Retina (tissue), 1 donor: ENCODE results near the gene RAB27A.
"Not testable (repeated sequence)": the region's sequence is repeated elsewhere in the genome, so short reads cannot be mapped to it uniquely, and the experiment has no call there.

Experiments used
- DNase-seq: peaks from one replicate; pipeline ENCODE4 v3.0.0-alpha.2; 2016

Gene RAB27A

DNA sequence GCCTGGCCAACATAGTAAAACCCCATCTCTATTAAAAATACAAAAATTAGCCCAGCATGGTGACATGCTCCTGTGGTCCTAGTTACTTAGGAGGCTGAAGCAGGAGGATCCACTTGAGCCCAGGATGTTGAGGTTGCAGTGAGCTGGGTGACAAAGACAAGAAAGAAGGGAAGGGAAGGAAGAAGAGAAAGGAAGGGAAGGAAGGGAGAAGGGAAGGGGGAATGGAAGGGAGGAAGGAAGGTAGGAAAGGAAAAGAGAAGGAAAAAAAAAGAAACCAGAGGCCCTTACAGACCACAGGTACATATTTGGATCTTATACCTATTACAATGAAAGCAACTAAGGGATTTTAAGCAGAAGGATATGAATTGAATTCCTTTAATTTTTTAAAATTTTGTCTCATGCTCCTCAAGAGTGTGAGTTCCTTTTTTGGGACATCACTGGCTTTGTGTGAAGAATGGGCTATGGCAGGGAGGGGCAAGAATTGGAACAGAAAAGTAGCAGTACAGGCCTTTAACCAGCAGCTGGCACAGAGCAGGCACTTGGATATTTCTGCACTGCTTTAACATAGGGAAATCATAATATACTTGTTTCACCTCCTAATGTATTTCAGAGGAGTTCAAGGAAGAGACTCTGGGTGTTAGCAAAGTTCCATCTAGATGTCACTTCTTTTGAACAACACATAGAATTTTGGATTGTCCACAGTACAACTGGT is 7.9 kb downstream of the RAB27A start:
- no peak for DNase-seq

GRCh38 chr15:55280589-55280988 is 9.0 kb downstream of the RAB27A start:
- not testable (repeated sequence) for DNase-seq

GRCh38 chr15:55279746-55280351 is 9.8 kb downstream of the RAB27A start:
- no peak for DNase-seq

DNA sequence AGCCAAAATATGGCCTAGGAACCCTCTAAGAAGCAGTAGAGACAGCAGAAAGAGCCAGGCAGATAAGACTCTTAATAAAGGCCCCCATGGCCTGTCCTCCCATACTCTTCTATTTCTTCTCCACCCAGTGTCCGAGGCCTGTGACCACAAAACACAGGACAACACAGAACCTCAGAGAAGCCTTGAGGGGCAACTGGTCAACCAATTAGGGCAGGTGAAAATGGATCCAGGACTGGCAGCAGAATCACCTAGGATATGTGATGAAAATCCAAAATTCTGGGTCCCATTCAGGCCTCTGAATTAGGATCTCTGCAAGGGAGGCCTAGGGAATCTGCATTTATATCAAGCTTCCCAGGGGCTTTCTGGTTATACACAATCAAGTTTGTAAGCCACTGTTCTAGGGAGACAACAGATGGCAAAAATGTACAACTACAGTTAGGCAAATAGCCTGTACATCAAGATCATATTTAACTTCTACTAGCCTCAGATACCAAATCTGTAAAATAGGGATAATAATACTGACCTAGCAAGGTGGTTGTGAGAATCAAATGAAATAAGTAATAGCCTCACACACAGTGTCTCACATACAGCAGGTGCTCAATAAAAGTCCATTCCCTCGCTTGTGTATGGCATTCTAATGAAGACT is 10.4 kb downstream of the RAB27A start:
- no peak for DNase-seq

DNA sequence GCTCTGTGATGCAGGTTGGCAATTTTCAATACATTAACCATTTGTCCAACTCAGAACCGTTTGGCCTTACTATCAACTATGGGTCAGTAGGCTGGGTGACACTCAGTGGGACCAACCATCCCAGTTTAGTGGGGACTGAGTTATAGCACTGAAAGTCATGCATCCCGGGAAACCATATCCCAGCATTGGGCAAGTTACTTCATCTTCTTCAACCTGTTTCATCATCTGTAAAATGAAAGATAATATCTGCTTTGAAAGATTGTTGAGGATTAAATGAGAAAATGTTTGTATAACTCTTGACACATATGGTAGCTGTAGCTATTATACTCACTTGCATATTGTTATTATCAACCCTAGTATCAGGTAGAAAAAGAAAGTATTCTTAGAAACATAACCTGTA is 11.9 kb downstream of the RAB27A start:
- no peak for DNase-seq

DNA sequence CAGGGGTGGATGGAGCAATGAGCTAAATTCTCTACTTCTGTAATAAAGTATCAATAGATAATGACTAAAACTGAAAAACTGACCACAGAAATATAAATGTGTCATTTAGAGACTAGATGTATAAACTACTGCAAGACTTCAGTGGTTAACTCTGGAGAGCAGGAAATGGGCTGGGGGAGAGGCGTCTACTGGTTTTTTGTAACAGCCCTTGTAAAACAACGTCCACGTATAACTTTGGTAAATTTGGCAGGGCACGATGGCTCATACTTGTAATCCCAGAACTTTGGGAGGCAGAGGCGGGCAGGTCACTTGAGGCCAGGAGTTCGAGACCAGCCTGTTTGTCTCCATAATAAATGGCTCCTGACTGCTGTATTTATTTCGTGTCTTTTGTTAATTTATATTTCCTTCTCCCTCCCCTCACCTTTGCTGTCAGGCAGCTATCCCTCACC is 12.5 kb downstream of the RAB27A start:
- DNase-seq, result no peak

- DNase-seq, result no peak
Measured at GRCh38 chr15:55276324-55276723, 13.3 kb downstream of the RAB27A start.

- DNase-seq, result no peak
Measured at GRCh38 chr15:55270291-55270690, 19.3 kb downstream of the RAB27A start.

- no peak for DNase-seq
Measured at GRCh38 chr15:55268176-55268695, 21.4 kb downstream of the RAB27A start.

DNA sequence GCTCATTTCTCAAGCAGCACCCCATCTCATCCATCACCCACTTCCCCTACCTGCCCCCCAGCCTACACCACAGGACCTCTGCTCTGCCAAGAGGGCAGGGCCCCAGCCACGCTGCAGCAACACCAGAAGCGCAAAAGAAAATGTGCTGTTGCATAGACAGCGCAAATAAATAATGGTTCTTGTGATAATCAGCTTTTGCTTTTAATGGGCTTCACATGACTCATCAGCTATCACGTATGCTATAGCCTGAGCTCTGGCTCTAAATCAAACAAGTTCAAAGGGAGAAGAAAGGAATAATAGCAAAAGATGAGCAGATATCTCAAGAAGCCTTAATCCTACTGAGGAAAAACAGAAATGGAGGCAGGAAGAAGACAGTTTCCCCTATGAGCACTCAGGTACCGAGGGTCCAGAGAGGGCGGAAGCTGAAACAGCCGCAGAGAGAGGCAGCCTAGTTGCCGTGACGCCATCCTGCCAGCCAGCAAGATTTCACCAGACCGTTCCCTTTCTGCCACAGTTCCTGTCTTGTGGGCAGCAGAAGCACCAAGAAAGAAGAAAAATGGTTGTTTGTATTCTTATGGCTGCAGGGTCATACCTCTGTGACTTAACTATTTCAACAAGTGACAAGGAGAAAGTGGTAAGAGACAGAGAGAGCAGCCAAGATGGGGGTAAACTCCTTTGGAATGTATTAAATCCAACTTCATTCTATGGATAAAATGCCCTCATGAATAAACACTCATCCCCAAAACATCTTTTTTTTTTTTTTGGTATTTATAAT is 22.0 kb downstream of the RAB27A start:
- DNase-seq, result no peak

DNA sequence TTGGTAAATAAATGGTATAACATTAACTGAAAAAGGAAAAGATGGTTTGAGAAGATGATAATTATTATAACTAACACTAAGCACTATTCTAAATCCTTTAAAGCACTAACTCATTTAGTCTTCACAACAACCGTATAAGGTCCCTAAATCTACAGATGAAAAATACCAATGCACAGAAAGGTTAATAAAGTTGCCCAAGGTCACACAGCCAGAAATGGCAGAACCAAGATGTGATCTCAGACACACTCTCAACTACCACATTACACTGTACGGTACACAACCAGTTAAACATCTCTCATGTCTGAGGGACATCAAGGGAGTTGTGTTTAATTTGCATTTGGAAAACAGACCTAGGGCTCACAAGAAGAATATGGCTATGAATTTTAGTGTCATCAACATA is 23.1 kb downstream of the RAB27A start:
- DNase-seq, result no peak

GRCh38 chr15:55260562-55261131 is 29.0 kb downstream of the RAB27A start:
- no peak for DNase-seq

GRCh38 chr15:55257938-55258337 is 31.7 kb downstream of the RAB27A start:
- no peak for DNase-seq

- no peak for DNase-seq
Measured at GRCh38 chr15:55257012-55257670, 32.5 kb downstream of the RAB27A start.

DNA sequence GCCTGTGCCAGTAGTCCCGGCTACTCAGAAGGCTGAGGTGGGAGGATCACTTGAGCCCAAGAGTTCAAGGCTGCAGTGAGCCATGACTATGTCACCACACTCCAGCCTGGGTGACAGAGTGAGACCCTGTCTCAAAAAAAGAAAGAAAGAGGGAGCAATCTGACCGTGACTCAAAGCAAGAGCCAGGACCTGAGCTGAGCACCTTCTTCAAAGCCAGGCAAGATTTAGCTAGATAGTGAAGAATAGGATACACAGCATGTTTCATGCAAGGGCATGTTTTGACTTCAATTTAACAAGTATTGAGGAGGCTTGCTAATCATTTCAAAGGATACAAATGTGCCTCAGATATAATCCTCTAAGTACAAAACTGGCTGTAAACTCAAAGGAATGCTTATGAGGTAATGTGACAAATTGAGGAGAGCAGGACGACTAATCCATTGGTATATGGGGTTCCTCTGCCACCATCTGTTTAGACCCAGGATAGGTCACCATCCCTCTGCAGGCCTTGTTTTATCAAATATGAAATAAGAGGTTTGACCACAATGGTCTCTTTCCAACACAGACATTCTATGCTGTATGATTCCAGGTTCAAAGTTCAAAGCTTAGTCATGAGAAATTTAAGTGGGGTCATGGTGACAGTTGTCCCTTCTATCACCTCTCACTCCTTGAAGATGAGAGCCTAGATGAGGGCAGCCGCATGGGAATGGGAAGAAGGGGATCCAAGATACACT is 33.2 kb downstream of the RAB27A start:
- DNase-seq, result no peak

GRCh38 chr15:55255714-55256113 is 33.9 kb downstream of the RAB27A start:
- DNase-seq, result no peak

DNA sequence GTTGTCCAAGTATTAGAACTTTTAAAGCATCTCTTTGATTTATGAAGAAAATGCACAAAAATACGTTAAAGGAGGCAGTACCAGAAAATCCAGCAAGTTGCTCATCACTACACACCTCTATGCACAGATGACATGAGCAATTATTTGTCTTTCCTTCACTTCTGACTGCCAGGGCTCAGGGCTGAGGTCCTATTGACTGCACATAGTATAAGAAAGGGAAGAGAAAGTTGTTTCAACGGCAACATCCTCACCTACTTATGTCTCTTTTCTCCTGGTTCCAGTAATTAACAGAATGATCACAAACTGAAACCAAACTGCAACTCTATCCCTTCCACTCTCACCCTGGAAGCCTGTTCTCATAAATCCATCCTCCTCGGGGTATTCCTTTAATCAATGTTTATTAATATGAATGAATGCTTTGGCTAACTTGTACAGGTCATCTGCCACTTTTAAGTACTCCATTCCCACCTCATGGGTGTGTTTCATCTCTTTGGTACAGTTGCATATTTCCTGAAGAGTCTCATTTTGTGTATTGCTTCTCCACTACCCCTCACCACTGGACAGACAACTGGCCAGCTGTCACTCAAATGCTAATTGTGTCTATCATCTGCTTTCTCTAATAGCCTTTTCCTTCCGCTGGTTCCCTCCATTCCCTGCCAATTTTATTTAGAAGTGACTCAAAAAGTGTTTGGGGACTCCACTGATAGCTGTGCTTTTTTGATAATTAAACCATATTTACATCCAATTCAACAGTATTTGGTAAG is 34.5 kb downstream of the RAB27A start:
- DNase-seq, result no peak

DNA sequence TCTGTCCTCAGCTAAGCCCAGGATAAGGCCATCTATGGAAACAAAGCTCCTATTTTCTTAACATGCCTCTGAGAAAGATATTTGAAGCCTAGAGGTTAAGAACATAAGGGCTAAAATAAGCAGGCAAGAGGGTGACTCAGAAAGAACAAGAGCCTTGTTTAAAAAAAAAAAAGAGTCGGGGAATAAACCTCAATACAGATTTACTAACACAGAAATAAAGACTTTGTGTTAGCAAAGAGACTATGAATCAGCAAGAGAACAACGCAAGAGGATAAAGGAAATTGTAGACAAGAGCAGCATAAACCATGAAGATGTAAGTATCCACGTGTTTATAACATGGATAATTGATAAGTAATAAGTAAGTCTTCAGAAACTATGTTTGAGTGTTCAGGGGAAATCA is 36.0 kb downstream of the RAB27A start:
- DNase-seq, result no peak

DNA sequence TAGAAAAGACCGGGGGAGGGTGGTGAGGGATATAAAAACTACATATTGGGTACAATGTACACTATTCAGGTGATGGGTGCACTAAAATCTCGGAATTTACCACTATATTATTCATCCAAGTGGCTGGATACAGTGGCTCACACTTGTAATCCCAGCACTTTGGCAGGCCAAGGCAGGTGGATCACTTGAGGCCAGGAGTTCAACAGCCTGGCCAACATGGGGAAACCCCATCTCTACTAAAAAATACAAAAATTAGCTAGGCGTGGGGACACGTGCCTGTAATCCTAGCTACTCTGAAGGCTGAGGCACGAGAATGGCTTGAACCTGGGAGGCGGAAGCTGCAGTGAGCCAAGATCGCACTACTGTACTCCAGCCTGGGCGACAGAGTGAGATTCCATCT is 37.4 kb downstream of the RAB27A start:
- DNase-seq, result not testable (repeated sequence)

DNA sequence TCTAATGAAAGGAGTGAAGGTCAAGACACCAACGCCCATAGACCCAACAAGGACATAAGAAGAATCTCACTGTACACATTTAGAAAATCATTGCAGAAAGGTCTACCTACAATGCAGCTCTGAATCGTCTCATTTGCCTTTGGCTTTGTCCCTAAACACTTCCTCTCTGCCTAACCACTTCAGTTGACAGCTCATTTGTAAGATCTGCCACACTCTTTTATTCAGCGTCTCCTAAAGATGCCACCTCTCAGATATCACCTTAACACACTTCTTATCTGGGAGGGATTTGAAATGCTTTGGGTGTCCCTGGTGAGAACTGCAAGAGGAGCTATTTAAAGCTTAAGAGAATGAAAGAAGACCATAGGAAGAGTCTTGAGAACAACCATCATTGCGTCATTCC is 38.7 kb downstream of the RAB27A start:
- DNase-seq, result no peak

GRCh38 chr15:55250392-55250791 is 39.2 kb downstream of the RAB27A start:
- DNase-seq, result no peak
